Osteocyte (in vitro differentiated cells): ENCODE measurements around the gene ATP10B. TPM values are rescaled to one million over a fixed set of nuclear protein-coding genes. Genes with fewer than 3 reads are reported as not detected.

Experiments
- DNase-seq: peaks from one replicate; pipeline ENCODE4 v3.0.0; 2021; ENCODE audit warnings: mixed read lengths; ENCODE audit not compliant: unreplicated experiment; ENCODE audit errors: extremely low spot score
- H3K27ac Mint-ChIP-seq: one replicate; pipeline ENCODE4 v1.8.0; 2021; ENCODE audit warnings: mild to moderate bottlenecking, mixed read lengths; ENCODE audit not compliant: unreplicated experiment
- H3K27me3 Mint-ChIP-seq: one replicate; pipeline ENCODE4 v1.8.0; 2021; ENCODE audit warnings: mixed read lengths; ENCODE audit not compliant: unreplicated experiment
- H3K36me3 Mint-ChIP-seq: one replicate; pipeline ENCODE4 v1.8.0; 2021; ENCODE audit warnings: mixed read lengths; ENCODE audit not compliant: unreplicated experiment
- H3K4me1 Mint-ChIP-seq: one replicate; pipeline ENCODE4 v1.8.0; 2021; ENCODE audit warnings: mixed read lengths; ENCODE audit not compliant: unreplicated experiment
- H3K4me3 Mint-ChIP-seq: one replicate; pipeline ENCODE4 v1.8.0; 2021; ENCODE audit warnings: mild to moderate bottlenecking, moderate library complexity, mixed read lengths; ENCODE audit not compliant: unreplicated experiment
- H3K9me3 Mint-ChIP-seq: one replicate; pipeline ENCODE4 v1.8.0; 2021; ENCODE audit warnings: mixed read lengths; ENCODE audit not compliant: unreplicated experiment
- CTCF ChIP-seq: fragments of 200-600 bp; sonication (generic); IDR thresholded peaks from 2 replicates; pipeline ENCODE4 v1.5.0; 2021; ENCODE audit warnings: antibody characterized with exemption, mild to moderate bottlenecking, moderate library complexity
- total RNA-seq: library from RNA; stranded (reverse); gene quantifications from 2 replicates; pipeline ENCODE4 v1.2.1, GENCODE V29; 2021

The ATP10B gene
- total RNA-seq, 1 donor from 2014 or later = not detected

DNA sequence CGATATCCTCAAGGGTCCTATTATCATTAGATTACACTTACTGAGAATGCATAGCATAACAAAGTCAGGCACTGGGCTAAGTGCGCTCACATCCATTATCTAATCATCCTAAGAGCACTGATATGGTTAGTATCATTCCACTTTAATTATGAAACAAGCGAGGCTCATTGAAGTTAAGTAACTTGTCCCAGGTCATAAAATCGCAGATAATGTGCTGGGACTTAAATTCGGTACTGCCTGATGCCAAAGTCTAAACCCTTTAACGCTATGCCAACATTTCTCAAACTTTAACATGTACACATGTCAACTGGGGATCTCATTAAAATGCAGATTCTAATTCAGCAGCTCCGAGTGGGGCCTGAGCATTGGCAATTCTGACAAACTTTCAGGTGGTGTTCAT is 225.7 kb downstream of the ATP10B start:
- no peak for DNase-seq
- Mint-ChIP-seq H3K27ac (no peak overlapping the region), H3K9me3 (no peaks in the 10 kb centered on the region), H3K27me3 (no peaks in the 10 kb centered on the region), H3K36me3 (no peaks in the 10 kb centered on the region), H3K4me1 (no peaks in the 10 kb centered on the region), H3K4me3 (no peak overlapping the region)
- no peak for TF ChIP-seq CTCF

GRCh38 chr5:160621526-160621925 is 230.5 kb downstream of the ATP10B start:
- H3K36me3 Mint-ChIP-seq = no peaks in the 10 kb centered on the region
- no peaks in the 10 kb centered on the region for H3K9me3 Mint-ChIP-seq
- no peaks in the 10 kb centered on the region for H3K27me3 Mint-ChIP-seq
- H3K4me1 Mint-ChIP-seq = no peaks in the 10 kb centered on the region
- H3K4me3 Mint-ChIP-seq = no peak overlapping the region
- DNase-seq = no peak
- H3K27ac Mint-ChIP-seq = no peak overlapping the region
- TF ChIP-seq CTCF = no peak

- no peak for TF ChIP-seq CTCF
- Mint-ChIP-seq H3K27ac (no peak overlapping the region), H3K27me3 (no peaks in the 10 kb centered on the region)
Measured at GRCh38 chr5:160620401-160620800, 231.6 kb downstream of the ATP10B start.

GRCh38 chr5:160619381-160619780 is 232.6 kb downstream of the ATP10B start:
- no peaks in the 10 kb centered on the region for H3K9me3 Mint-ChIP-seq
- no peak overlapping the region for H3K4me3 Mint-ChIP-seq
- TF ChIP-seq CTCF = no peak
- no peaks in the 10 kb centered on the region for H3K27me3 Mint-ChIP-seq
- no peaks in the 10 kb centered on the region for H3K36me3 Mint-ChIP-seq
- H3K4me1 Mint-ChIP-seq = no peaks in the 10 kb centered on the region
- DNase-seq = no peak
- H3K27ac Mint-ChIP-seq = no peak overlapping the region

More at GRCh38 chr5:160620401-160620800, 231.6 kb downstream of the ATP10B start:
- no peaks in the 10 kb centered on the region for H3K4me1 Mint-ChIP-seq
- H3K9me3 Mint-ChIP-seq = no peaks in the 10 kb centered on the region
- H3K4me3 Mint-ChIP-seq = no peak overlapping the region
- no peak for DNase-seq
- no peaks in the 10 kb centered on the region for H3K36me3 Mint-ChIP-seq

GRCh38 chr5:160618286-160618685 is 233.7 kb downstream of the ATP10B start:
- no peak overlapping the region for H3K27ac Mint-ChIP-seq
- H3K4me1 Mint-ChIP-seq = no peaks in the 10 kb centered on the region
- H3K36me3 Mint-ChIP-seq = no peaks in the 10 kb centered on the region
- no peak for DNase-seq
- H3K4me3 Mint-ChIP-seq = no peak overlapping the region
- no peaks in the 10 kb centered on the region for H3K27me3 Mint-ChIP-seq
- H3K9me3 Mint-ChIP-seq = no peaks in the 10 kb centered on the region
- no peak for TF ChIP-seq CTCF
